ENCODE results near the gene RPS15A. TPM values are rescaled to one million over a fixed set of nuclear protein-coding genes. Genes with fewer than 3 reads are reported as not detected.
A peak's percentile ranks its signal among the peaks of the same experiment; 100 is the strongest.

The RPS15A gene
- total RNA-seq, 6 experiments from 2014 or later = 1,092 to 1,264 (median 1,201) TPM

DNA sequence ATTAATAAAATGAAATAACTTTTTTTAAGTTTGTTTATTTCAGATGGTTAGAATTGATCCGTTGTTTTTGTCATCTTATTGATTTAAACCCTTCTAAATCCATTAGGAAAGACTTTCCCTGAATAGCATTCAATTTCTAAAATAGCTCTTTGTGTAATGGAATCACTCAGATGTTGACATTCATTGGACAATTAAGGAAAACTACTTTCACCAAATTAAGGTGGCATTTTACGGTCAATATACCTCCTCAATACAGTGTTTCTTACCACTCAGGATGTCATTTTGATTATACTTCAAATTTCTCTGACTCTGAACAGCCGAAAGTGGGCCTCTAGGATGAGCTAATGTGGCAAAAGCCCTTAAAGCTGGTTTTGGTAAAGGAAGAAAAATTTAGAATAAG is 9.4 kb upstream of the RPS15A start:
- peaks cover 57% of the 10 kb centered on the region for H3K36me3 Mint-ChIP-seq (ENCODE audit: low read depth)
- peaks cover 62% of the 10 kb centered on the region for H3K4me1 Mint-ChIP-seq (ENCODE audit: low read depth)
- H3K27ac Mint-ChIP-seq = peak overlapping the region; percentile 97
- peaks cover 16% of the 10 kb centered on the region for H3K27me3 Mint-ChIP-seq (ENCODE audit: insufficient read depth)
- peaks cover 8% of the 10 kb centered on the region for H3K9me3 Mint-ChIP-seq
- TF ChIP-seq, protein P1, sequence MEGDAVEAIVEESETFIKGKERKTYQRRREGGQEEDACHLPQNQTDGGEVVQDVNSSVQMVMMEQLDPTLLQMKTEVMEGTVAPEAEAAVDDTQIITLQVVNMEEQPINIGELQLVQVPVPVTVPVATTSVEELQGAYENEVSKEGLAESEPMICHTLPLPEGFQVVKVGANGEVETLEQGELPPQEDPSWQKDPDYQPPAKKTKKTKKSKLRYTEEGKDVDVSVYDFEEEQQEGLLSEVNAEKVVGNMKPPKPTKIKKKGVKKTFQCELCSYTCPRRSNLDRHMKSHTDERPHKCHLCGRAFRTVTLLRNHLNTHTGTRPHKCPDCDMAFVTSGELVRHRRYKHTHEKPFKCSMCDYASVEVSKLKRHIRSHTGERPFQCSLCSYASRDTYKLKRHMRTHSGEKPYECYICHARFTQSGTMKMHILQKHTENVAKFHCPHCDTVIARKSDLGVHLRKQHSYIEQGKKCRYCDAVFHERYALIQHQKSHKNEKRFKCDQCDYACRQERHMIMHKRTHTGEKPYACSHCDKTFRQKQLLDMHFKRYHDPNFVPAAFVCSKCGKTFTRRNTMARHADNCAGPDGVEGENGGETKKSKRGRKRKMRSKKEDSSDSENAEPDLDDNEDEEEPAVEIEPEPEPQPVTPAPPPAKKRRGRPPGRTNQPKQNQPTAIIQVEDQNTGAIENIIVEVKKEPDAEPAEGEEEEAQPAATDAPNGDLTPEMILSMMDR (IDR thresholded peaks at IDR 0.05) = no peak
- H3K4me3 Mint-ChIP-seq = peak overlapping the region; percentile 97
- DNase-seq = no peak

DNA sequence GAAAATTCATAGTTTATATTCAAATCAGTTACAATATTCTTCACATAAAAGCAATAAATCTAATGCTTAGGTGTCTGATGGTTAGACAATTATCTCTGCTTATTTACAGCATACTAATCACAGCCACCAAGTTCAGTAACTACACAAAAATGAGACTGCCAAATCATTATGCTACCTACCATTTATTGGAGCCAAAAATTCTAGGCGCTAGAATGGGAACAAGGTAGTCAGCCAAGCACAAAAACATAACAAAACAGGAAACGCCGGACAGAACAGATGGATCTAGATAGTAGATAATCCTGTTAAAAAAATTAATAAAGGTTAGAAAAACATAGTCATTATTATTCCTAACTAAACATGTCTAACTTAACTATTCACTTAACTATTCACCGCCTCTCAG is 7.6 kb upstream of the RPS15A start:
- Mint-ChIP-seq H3K27ac (no peak overlapping the region), H3K36me3 (ENCODE audit: low read depth) (peaks cover 63% of the 10 kb centered on the region)
- TF ChIP-seq, protein P1 (IDR thresholded peaks at IDR 0.05) = no peak

DNA sequence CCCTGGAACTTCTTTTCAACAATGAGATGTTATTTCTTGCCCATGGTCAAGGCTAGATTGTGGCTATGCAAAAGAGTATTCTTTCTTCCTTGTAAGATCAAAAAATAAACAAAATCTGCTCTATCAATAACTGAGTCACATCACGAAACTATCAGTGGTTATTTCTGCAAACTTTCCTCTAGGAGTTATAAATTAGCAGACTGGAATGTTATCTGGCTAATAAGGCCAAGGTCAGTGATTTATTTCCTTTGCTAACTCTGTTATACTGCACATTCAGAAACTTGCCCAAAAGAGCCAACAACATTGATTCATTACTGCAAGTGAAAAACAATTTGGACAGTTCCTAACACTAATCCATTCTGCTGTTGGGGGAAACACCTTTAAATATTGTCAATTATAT is 6.2 kb upstream of the RPS15A start:
- TF ChIP-seq, protein P1 (IDR thresholded peaks at IDR 0.05) = no peak
- H3K36me3 Mint-ChIP-seq (ENCODE audit: low read depth) = peaks cover 67% of the 10 kb centered on the region
- peaks cover 47% of the 10 kb centered on the region for H3K4me1 Mint-ChIP-seq (ENCODE audit: low read depth)
- H3K9me3 Mint-ChIP-seq = peaks cover 2% of the 10 kb centered on the region
- peaks cover 8% of the 10 kb centered on the region for H3K27me3 Mint-ChIP-seq (ENCODE audit: insufficient read depth)
- no peak overlapping the region for H3K4me3 Mint-ChIP-seq
- H3K27ac Mint-ChIP-seq = no peak overlapping the region
- no peak for DNase-seq

More for the DNA sequence above, 7.6 kb upstream of the RPS15A start:
- peaks cover 52% of the 10 kb centered on the region for H3K4me1 Mint-ChIP-seq (ENCODE audit: low read depth)
- peaks cover 8% of the 10 kb centered on the region for H3K9me3 Mint-ChIP-seq
- peak overlapping the region; percentile 97; the same call in 1 of the 2 replicates for H3K4me3 Mint-ChIP-seq
- DNase-seq = no peak
- peaks cover 16% of the 10 kb centered on the region for H3K27me3 Mint-ChIP-seq (ENCODE audit: insufficient read depth)

DNA sequence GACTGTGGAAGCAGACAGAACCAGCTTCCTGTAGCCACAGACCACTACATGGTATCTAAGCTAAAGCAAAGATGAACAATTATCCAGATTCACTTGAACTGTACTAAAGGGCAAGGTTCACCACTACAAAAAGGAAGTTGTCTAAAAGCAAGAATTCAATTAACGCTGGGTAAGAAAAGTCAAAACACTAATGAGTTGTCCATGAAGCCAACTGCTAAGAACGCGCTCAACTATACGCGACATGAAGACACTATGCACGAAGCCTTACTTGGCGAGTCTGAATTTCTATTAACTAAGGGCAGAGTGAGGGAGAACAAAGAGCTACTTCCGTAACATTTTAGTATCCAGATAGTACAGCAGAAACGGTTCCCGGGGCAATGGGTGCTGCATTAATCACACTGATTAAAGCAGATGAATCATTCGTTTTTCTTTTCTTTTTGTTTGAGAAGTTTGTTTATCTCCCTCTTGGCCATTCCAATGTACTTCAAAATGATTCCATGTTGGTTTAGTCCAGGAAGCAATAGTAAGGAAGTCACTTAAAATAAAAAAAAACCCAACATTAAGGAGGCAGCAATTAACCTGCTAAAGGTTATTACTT is 2.8 kb upstream of the RPS15A start:
- H3K9me3 Mint-ChIP-seq = peaks cover 7% of the 10 kb centered on the region
- H3K4me3 Mint-ChIP-seq = no peak overlapping the region
- H3K27ac Mint-ChIP-seq = peak overlapping the region; percentile 49
- DNase-seq = no peak
- peaks cover 37% of the 10 kb centered on the region for H3K4me1 Mint-ChIP-seq (ENCODE audit: low read depth)
- peaks cover 71% of the 10 kb centered on the region for H3K36me3 Mint-ChIP-seq (ENCODE audit: low read depth)
- H3K27me3 Mint-ChIP-seq (ENCODE audit: insufficient read depth) = peaks cover 11% of the 10 kb centered on the region
- TF ChIP-seq, protein P1 (IDR thresholded peaks at IDR 0.05) = no peak

DNA sequence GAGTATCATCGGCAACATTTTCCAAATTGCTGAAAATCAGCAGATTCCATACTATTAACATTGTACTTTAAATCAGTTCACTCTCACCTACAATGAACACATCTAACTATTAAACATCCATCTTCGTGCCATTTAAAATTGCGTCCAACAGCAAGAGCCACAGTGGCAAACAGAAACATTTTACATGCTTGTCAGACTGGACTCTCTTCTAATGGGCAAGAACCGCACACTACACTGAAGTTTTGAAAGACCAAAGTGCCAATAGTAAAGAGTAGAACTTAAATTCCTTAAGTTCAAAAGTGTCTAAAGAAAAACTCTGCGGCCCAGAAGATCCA is 652 bp downstream of the RPS15A start:
- Mint-ChIP-seq H3K4me3 (peak overlapping the region; percentile 98), H3K27ac (peak overlapping the region; percentile 95), H3K36me3 (ENCODE audit: low read depth) (peaks cover 81% of the 10 kb centered on the region), H3K4me1 (ENCODE audit: low read depth) (peaks cover 50% of the 10 kb centered on the region), H3K9me3 (peaks cover 7% of the 10 kb centered on the region), H3K27me3 (ENCODE audit: insufficient read depth) (peaks cover 11% of the 10 kb centered on the region)
- TF ChIP-seq, protein P1 (IDR thresholded peaks at IDR 0.05) = no peak
- no peak for DNase-seq

Measured in HFFc6 (cell line).